Stimulated activated CD4-positive, alpha-beta T cell treated with anti-CD3 and anti-CD28 coated beads, TNF-alpha, amount 100 ng/mL, for 24 hours (primary cell): Measurements from ENCODE around the gene OR3A3.
"Not testable (repeated sequence)": the region's sequence is repeated elsewhere in the genome, so short reads cannot be mapped to it uniquely, and the experiment has no call there.

ENCODE experiments used
- DNase-seq, 3 experiments: peaks; one replicate each; pipeline ENCODE4 v3.0.0-alpha.2; 2020; ENCODE audit warnings: low read depth in 3 of 3

OR3A3 gene

GRCh38 chr17:3411070-3411469 is at the start of gene OR3A3:
Gene OR3A3 (plus strand): TSS chr17:3411370.
- no peak for DNase-seq

GRCh38 chr17:3371167-3371566 is 40.0 kb upstream of the OR3A3 start:
- DNase-seq, result not testable (repeated sequence)

- no peak for DNase-seq
Measured at GRCh38 chr17:3378321-3378720, 32.8 kb upstream of the OR3A3 start.

- DNase-seq, result no peak
Measured at GRCh38 chr17:3381957-3382356, 29.2 kb upstream of the OR3A3 start.

- peak in 2 of 3 experiments; percentile 7 to 15 for DNase-seq
Measured at GRCh38 chr17:3385869-3386816, 25.0 kb upstream of the OR3A3 start, which contains the start of gene OR3A2. Gene OR3A2 (minus strand): TSS chr17:3386308.

GRCh38 chr17:3389791-3390190 is 21.4 kb upstream of the OR3A3 start:
- DNase-seq, result no peak

GRCh38 chr17:3397801-3398200 is 13.4 kb upstream of the OR3A3 start:
- not testable (repeated sequence) for DNase-seq

GRCh38 chr17:3398310-3398709 is 12.9 kb upstream of the OR3A3 start, which contains the start of gene OR1E1:
Gene OR1E1 (minus strand): TSS chr17:3398410. CDS start chr17:3398410, 0 bp downstream.
- DNase-seq, result no peak

- DNase-seq, result no peak
Measured at GRCh38 chr17:3400055-3400454, 11.1 kb upstream of the OR3A3 start.

- DNase-seq, result no peak
Measured at GRCh38 chr17:3401786-3402185, 9.4 kb upstream of the OR3A3 start.

- not testable (repeated sequence) for DNase-seq
Measured at GRCh38 chr17:3403856-3404255, 7.3 kb upstream of the OR3A3 start.

- not testable (repeated sequence) for DNase-seq
Measured at GRCh38 chr17:3412216-3412615, 1.0 kb downstream of the OR3A3 start.

GRCh38 chr17:3415610-3416009 is 4.4 kb downstream of the OR3A3 start:
- no peak for DNase-seq

- no peak for DNase-seq
Measured at GRCh38 chr17:3418222-3418621, 7.1 kb downstream of the OR3A3 start.

- DNase-seq, result peak in 1 of 3 experiments; percentile 9
Measured at GRCh38 chr17:3433215-3433614, 22.0 kb downstream of the OR3A3 start.

- DNase-seq, result no peak
Measured at GRCh38 chr17:3433741-3434140, 22.6 kb downstream of the OR3A3 start, which contains the start of gene OR1E2. Gene OR1E2 (minus strand): TSS chr17:3433841. CDS start chr17:3433841, 0 bp downstream.

GRCh38 chr17:3438368-3438767 is 27.2 kb downstream of the OR3A3 start:
- no peak for DNase-seq

GRCh38 chr17:3440451-3440850 is 29.3 kb downstream of the OR3A3 start:
- DNase-seq, result no peak

- DNase-seq, result no peak
Measured at GRCh38 chr17:3447625-3448024, 36.5 kb downstream of the OR3A3 start.

GRCh38 chr17:3448059-3448665 is 37.0 kb downstream of the OR3A3 start:
- DNase-seq, result no peak

GRCh38 chr17:3466355-3466754 is 55.2 kb downstream of the OR3A3 start:
- DNase-seq, result not testable (repeated sequence)

- no peak for DNase-seq
Measured at GRCh38 chr17:3469529-3469928, 58.4 kb downstream of the OR3A3 start.

- no peak for DNase-seq
Measured at GRCh38 chr17:3471599-3471998, 60.4 kb downstream of the OR3A3 start, which contains the start of gene SPATA22. Gene SPATA22 (minus strand): TSS chr17:3471819. CDS start chr17:3469325, 2,494 bp downstream.
